ENCODE results near the gene CGB1. TPM values are rescaled to one million over a fixed set of nuclear protein-coding genes. Genes with fewer than 3 reads are reported as not detected.
A peak's percentile ranks its signal among the peaks of the same experiment; 100 is the strongest.
"Not testable (repeated sequence)": the region's sequence is repeated elsewhere in the genome, so short reads cannot be mapped to it uniquely, and the experiment has no call there.

Gene CGB1
- total RNA-seq, 1 experiment from 2014 or later: not detected

DNA sequence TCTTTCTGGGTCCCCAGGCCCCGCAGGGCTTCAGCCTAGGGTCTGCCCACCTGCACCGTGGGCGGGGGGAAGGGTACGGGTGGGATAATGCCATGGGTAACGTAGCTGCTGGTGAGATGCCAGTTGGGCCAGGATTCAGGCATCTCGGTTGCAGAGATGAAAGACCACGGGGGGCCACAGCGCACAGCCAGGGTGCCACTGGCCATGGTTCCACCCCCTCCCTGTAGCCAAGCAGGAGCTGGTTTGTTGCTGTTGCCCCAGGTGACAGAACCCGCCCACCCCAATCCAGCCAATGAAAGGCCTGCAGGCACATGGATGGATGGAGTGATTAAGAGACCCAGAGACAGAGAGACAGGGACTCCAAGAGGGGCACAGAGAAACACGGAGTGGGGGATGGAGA, 21.9 kb upstream of the CGB1 start:
- intact Hi-C loops (cut with micrococcal nuclease): no loop called here
- BruUV-seq (replicated peaks): no TSS peak
- TF ChIP-seq, protein P1, sequence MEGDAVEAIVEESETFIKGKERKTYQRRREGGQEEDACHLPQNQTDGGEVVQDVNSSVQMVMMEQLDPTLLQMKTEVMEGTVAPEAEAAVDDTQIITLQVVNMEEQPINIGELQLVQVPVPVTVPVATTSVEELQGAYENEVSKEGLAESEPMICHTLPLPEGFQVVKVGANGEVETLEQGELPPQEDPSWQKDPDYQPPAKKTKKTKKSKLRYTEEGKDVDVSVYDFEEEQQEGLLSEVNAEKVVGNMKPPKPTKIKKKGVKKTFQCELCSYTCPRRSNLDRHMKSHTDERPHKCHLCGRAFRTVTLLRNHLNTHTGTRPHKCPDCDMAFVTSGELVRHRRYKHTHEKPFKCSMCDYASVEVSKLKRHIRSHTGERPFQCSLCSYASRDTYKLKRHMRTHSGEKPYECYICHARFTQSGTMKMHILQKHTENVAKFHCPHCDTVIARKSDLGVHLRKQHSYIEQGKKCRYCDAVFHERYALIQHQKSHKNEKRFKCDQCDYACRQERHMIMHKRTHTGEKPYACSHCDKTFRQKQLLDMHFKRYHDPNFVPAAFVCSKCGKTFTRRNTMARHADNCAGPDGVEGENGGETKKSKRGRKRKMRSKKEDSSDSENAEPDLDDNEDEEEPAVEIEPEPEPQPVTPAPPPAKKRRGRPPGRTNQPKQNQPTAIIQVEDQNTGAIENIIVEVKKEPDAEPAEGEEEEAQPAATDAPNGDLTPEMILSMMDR (IDR thresholded peaks at IDR 0.05; ENCODE audit: unreplicated experiment): no peak
- ChIA-PET CTCF (interaction anchor here (0.6 to 1.2 kb wide), 2 partner anchors 16 to 92 kb away, joined by 4 to 5 read pairs; no protein-coding TSS in a partner anchor), POLR2A (interaction anchor here (0.6 kb wide), 1 partner anchor 438 kb away, joined by 3 read pairs; no protein-coding TSS in a partner anchor)
- peak; percentile 26 for DNase-seq (ENCODE audit: unreplicated experiment)
- Mint-ChIP-seq H3K9me3 (ENCODE audit: unreplicated experiment) (no peaks in the 10 kb centered on the region), H3K36me3 (ENCODE audit: insufficient read depth, unreplicated experiment) (peaks cover 2% of the 10 kb centered on the region), H3K4me1 (ENCODE audit: insufficient read depth, unreplicated experiment) (peaks cover 17% of the 10 kb centered on the region), H3K4me3 (ENCODE audit: unreplicated experiment) (no peak overlapping the region), H3K27me3 (ENCODE audit: insufficient read depth, unreplicated experiment) (no peaks in the 10 kb centered on the region), H3K27ac (ENCODE audit: low read depth, unreplicated experiment) (no peak overlapping the region)

DNA sequence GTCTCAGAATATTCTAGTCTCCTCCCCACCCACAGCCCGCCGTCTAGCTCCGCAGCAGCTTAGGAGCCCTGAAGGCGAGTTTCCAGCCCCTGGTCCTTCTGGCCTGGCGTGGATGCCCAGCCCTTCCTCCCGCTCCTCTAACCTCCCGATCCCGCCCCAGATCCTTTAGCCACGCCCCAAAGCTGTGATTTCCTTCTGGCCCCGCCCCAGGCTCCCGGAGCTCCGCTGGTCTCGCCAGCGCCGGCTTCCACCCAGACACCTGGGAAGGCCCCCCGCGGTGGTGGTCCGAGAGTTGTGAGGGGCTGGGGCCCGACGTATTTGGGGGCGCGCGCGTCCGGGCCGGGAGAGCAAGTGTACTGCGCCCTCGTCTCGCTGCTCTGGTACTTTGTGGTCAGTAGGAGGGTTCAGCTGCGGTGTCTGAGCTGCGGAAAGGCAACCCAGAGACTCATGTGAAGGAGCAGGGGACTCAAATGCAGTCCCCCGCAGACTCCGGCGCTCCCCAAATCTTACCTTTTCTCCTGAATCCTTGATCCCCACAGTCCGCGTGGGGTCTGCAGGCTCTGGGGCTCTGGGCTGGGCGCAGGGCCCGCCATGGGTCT, 21.0 kb upstream of the CGB1 start, which contains the start of gene CGB7:
CGB7 (minus strand) TSS at position 114 of the 599 bp plus-strand sequence. CDS start 2,374 bp downstream, outside the sequence.
- intact Hi-C loops (cut with micrococcal nuclease): no loop called here
- ChIA-PET POLR2A (interaction anchor here (0.6 to 2.6 kb wide), 5 partner anchors 38 to 158 kb away, joined by 3 to 22 read pairs (median 6); partner anchors contain the start of genes GYS1, NUCB1 and RUVBL2), CTCF (interaction anchor here (0.6 to 1.0 kb wide), 2 partner anchors 28 to 38 kb away, joined by 3 to 4 read pairs; no protein-coding TSS in a partner anchor)
- no peak within 1 kb of the TSS for H3K27ac Mint-ChIP-seq (ENCODE audit: low read depth, unreplicated experiment)
- TF ChIP-seq, protein P1 (IDR thresholded peaks at IDR 0.05; ENCODE audit: unreplicated experiment): no peak
- DNase-seq (ENCODE audit: unreplicated experiment): peak; percentile 76
- no TSS peak for BruUV-seq (replicated peaks)
- no peaks in the 10 kb centered on the region for H3K27me3 Mint-ChIP-seq (ENCODE audit: insufficient read depth, unreplicated experiment)
- no peaks in the 10 kb centered on the region for H3K9me3 Mint-ChIP-seq (ENCODE audit: unreplicated experiment)
- H3K36me3 Mint-ChIP-seq (ENCODE audit: insufficient read depth, unreplicated experiment): no peaks in the 10 kb centered on the region
- H3K4me3 Mint-ChIP-seq (ENCODE audit: unreplicated experiment): peak within 1 kb of the TSS; percentile 64
- H3K4me1 Mint-ChIP-seq (ENCODE audit: insufficient read depth, unreplicated experiment): peaks cover 17% of the 10 kb centered on the region

DNA sequence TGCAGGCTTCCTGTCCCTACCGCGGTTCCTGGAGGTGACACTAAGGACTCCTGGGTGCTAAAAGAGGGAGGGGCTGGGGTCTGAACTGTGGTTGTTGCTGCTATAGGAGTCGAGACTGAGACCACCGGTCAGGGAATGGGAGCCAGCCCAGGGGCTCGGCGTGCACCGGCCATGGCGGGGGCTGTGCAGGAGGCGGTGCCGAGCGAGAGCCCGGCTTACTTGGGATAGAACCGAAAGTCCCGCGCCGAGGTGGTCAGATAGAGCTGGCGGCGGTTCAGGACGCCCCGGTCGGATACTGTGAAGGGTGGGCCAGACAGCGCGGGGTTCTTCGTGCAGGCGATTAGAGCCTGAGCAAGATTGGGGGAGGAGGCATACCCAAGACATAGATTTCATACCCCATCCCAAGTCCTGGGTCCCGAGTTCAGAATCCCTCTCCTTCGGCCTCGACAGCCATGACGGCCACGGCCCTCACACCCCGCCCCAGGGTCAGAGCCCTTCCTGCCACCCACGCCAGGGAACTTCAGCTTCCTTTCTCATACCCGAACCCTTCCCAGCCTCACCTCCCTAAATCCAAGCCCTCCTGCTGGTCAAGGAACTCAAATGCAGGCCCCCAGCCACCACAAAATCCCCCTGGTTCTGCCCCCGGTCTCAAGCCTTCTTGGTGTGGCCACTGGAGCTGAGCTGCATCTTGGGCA, 20.4 kb upstream of the CGB1 start:
- H3K36me3 Mint-ChIP-seq (ENCODE audit: insufficient read depth, unreplicated experiment); H3K9me3 Mint-ChIP-seq (ENCODE audit: unreplicated experiment); BruUV-seq (replicated peaks); H3K27me3 Mint-ChIP-seq (ENCODE audit: insufficient read depth, unreplicated experiment); intact Hi-C loops (cut with micrococcal nuclease); H3K27ac Mint-ChIP-seq (ENCODE audit: low read depth, unreplicated experiment); DNase-seq (ENCODE audit: unreplicated experiment): not testable (repeated sequence)
- Mint-ChIP-seq H3K4me1 (ENCODE audit: insufficient read depth, unreplicated experiment) (peaks cover 17% of the 10 kb centered on the region), H3K4me3 (ENCODE audit: unreplicated experiment) (peak overlapping the region; percentile 64)
- POLR2A ChIA-PET: interaction anchor here (0.6 to 2.6 kb wide), 6 partner anchors 13 to 157 kb away, joined by 3 to 22 read pairs (median 4); partner anchors contain the start of genes GYS1, NUCB1 and RUVBL2
- CTCF ChIA-PET: interaction anchor here (0.6 to 1.4 kb wide), 6 partner anchors 8 to 1708 kb away, joined by 3 to 6 read pairs (median 4); no protein-coding TSS in a partner anchor

DNA sequence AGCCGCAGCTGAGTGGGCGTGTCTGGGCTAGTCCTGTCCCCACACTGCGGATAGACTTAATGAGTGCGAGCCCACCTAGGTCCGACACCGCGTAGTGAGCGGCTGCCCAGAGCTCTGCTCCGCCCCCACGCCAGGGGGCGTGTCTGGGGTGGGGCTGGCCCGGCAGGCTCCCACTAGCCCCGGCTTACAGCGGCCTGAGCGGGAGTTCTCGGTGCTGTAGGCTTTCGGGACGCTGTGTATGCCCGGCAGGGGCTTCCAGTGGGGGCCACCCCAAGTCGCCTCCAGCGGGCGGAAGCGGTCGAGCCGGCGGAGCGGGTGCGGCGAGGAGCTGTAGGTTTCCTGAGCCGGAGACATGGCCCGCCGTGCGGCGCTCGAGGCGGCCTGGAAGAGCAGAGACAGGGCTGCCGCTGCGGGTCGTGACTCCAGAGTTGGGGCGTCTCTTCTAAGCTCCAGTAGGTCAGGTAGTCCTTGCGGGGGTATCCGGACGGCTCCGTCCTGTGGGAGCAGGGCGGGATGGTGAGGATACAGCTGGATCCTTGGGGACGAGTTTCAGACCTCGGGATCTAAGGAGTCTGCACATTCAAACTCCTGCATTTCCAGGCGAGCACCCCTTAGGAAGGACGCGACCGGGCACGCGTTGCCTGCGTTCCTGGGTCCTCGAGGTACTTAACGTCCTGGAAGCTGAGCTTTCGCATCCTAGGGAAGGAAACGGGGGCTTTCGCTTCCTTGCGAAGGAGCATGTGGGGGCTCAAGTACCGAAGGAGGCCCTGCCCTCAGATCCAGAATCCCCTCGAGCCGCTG, 19.6 kb upstream of the CGB1 start:
- no TSS peak for BruUV-seq (replicated peaks)
- Mint-ChIP-seq H3K27me3 (ENCODE audit: insufficient read depth, unreplicated experiment) (no peaks in the 10 kb centered on the region), H3K36me3 (ENCODE audit: insufficient read depth, unreplicated experiment) (no peaks in the 10 kb centered on the region), H3K9me3 (ENCODE audit: unreplicated experiment) (no peaks in the 10 kb centered on the region), H3K27ac (ENCODE audit: low read depth, unreplicated experiment) (no peak overlapping the region), H3K4me3 (ENCODE audit: unreplicated experiment) (peak overlapping the region; percentile 64), H3K4me1 (ENCODE audit: insufficient read depth, unreplicated experiment) (peaks cover 17% of the 10 kb centered on the region)
- POLR2A ChIA-PET: interaction anchor here (0.6 to 2.6 kb wide), 7 partner anchors 13 to 430 kb away, joined by 3 to 22 read pairs (median 3); partner anchors contain the start of genes GYS1 and RUVBL2
- DNase-seq (ENCODE audit: unreplicated experiment): peak; percentile 55
- TF ChIP-seq, protein P1 (IDR thresholded peaks at IDR 0.05; ENCODE audit: unreplicated experiment): peak; percentile 15
- CTCF ChIA-PET: interaction anchor here (0.6 to 1.4 kb wide), 6 partner anchors 9 to 1708 kb away, joined by 3 to 6 read pairs (median 3); no protein-coding TSS in a partner anchor
- intact Hi-C loops (cut with micrococcal nuclease): no loop called here

DNA sequence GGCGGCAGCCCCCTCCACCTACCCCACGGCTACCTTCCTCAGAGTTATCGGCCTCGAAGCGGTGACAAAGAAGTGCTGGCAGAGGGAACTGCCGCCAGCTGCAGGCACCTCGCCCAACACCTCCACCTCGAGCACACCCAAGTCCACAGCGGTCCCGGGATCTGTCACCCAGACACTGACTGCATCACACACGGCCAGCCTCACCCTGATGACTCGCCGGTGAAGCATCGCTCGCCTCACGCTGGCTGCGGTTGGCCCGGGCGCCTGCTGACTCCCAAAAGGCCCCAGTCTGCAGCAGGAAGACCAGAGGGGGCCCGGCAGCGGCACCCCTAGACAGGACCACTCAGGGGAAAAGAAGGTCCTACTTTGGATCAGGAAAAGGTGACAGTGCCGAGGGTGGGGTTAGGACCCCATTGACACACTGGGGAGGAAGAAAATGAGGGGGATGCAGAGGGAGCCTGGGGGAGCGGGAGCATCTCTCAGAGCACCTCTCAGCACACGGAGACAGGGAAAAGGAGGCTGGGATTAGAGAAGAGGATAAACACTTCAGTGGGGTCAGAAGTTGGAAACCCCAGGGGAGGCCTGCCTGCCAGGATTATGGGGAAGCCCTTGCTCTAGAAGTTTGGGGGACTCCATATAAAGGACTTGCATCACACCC, 13.8 kb upstream of the CGB1 start:
- H3K4me1 Mint-ChIP-seq (ENCODE audit: insufficient read depth, unreplicated experiment); H3K36me3 Mint-ChIP-seq (ENCODE audit: insufficient read depth, unreplicated experiment); BruUV-seq (replicated peaks); H3K9me3 Mint-ChIP-seq (ENCODE audit: unreplicated experiment); intact Hi-C loops (cut with micrococcal nuclease); CTCF ChIA-PET; H3K27me3 Mint-ChIP-seq (ENCODE audit: insufficient read depth, unreplicated experiment): not testable (repeated sequence)
- peak overlapping the region; percentile 89 for H3K27ac Mint-ChIP-seq (ENCODE audit: low read depth, unreplicated experiment)
- peak; percentile 65 for DNase-seq (ENCODE audit: unreplicated experiment)
- POLR2A ChIA-PET: interaction anchor here (0.6 to 1.0 kb wide), 4 partner anchors 9 to 439 kb away, joined by 3 to 5 read pairs (median 4); partner anchors contain the start of gene GYS1
- peak overlapping the region; percentile 19 for H3K4me3 Mint-ChIP-seq (ENCODE audit: unreplicated experiment)

DNA sequence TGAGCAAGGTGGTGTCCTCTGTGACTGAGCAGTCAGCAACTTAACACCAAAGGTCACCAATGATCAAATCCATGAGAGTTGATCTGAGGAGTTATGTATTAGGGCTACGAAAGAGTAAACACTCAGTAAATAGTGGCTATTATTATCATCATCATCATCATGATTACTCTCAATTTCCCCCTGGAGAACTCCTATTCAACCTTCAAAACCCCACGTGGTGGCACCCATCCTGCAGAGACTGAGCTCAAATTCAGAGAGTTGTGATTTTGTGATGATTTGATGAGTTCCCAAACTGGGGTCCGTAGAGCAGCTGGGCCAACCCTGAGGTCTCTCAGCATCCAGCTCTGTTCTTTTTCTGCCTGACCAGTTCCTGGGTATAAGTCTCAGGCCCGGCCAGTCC, 13.1 kb upstream of the CGB1 start:
- H3K36me3 Mint-ChIP-seq (ENCODE audit: insufficient read depth, unreplicated experiment); H3K4me1 Mint-ChIP-seq (ENCODE audit: insufficient read depth, unreplicated experiment); H3K4me3 Mint-ChIP-seq (ENCODE audit: unreplicated experiment); DNase-seq (ENCODE audit: unreplicated experiment); intact Hi-C loops (cut with micrococcal nuclease); BruUV-seq (replicated peaks); H3K9me3 Mint-ChIP-seq (ENCODE audit: unreplicated experiment); H3K27me3 Mint-ChIP-seq (ENCODE audit: insufficient read depth, unreplicated experiment); CTCF ChIA-PET: not testable (repeated sequence)
- POLR2A ChIA-PET: interaction anchor here (0.6 to 1.0 kb wide), 3 partner anchors 8 to 57 kb away, joined by 3 to 5 read pairs (median 4); partner anchors contain the start of gene GYS1
- peak overlapping the region; percentile 89 for H3K27ac Mint-ChIP-seq (ENCODE audit: low read depth, unreplicated experiment)

Measured in MCF 10A (cell line).